IMR-90 (cell line): ENCODE data around the gene TMEM30A. TPM values are rescaled to one million over a fixed set of nuclear protein-coding genes. Genes with fewer than 3 reads are reported as not detected.

Experiments used
- ATAC-seq: fragments of 200-7000 bp; cut with Tn5 transposase; 2 replicates; pipeline ENCODE4 v1.9.1; 2020; ENCODE audit warnings: low read depth, mild to moderate bottlenecking, moderate library complexity
- BruUV-seq: library from RNA; stranded (reverse); fragments of 400-500 nt; replicated peaks from 2 replicates; lab custom pipeline; 2021; lab: Mats Ljungman, UMichigan
- CTCF ChIA-PET: fragments of 300-600 bp; formaldehyde crosslinking; extraction: SDS; loops from one replicate; lab custom pipeline; 2021; ENCODE audit warnings: antibody characterized with exemption; lab: Yijun Ruan, JAX
- POLR2A ChIA-PET: fragments of 300-600 bp; sonication (Branson Sonifier 250); formaldehyde crosslinking; loops from one replicate; lab custom pipeline; 2022; ENCODE audit warnings: antibody characterized with exemption; ENCODE audit not compliant: unreplicated experiment; lab: Charles Lee
- DNase-seq: peaks from one replicate; pipeline ENCODE4 v3.0.0; 2013
- H2AFZ ChIP-seq: replicated peaks from 2 replicates; pipeline ENCODE3; 2013; ENCODE audit warnings: low read length, mild to moderate bottlenecking; ENCODE audit not compliant: poor library complexity
- H2AK5ac ChIP-seq: 2 replicates; pipeline ENCODE4 v1.6.1; 2013; ENCODE audit warnings: low read depth, low read length, inconsistent platforms
- H2AK9ac ChIP-seq: replicated peaks from 2 replicates; pipeline ENCODE3; 2013; ENCODE audit warnings: mild to moderate bottlenecking, low read depth, low read length, moderate library complexity; ENCODE audit not compliant: poor library complexity
- H2BK120ac ChIP-seq: 2 replicates; pipeline ENCODE4 v1.6.1; 2013; ENCODE audit warnings: low read depth, low read length, inconsistent platforms
- H2BK15ac ChIP-seq: 3 replicates; pipeline ENCODE4 v1.6.1; 2013; ENCODE audit warnings: low read depth, low read length, inconsistent platforms
- H2BK20ac ChIP-seq: 2 replicates; pipeline ENCODE4 v1.6.1; 2013; ENCODE audit warnings: low read depth, mild to moderate bottlenecking, inconsistent platforms, low read length, moderate library complexity
- H2BK5ac ChIP-seq: 2 replicates; pipeline ENCODE4 v1.6.1; 2013; ENCODE audit warnings: mild to moderate bottlenecking, low read depth, low read length, inconsistent platforms; ENCODE audit not compliant: poor library complexity, severe bottlenecking
- H3K14ac ChIP-seq: replicated peaks from 2 replicates; pipeline ENCODE4 v1.6.1; 2013; ENCODE audit warnings: low read depth, low read length, inconsistent platforms
- H3K18ac ChIP-seq: 2 replicates; pipeline ENCODE4 v1.6.1; 2013; ENCODE audit warnings: low read depth, low read length, control low read depth
- H3K23ac ChIP-seq: 2 replicates; pipeline ENCODE4 v1.6.1; 2013; ENCODE audit warnings: low read depth, low read length, inconsistent platforms
- H3K27ac ChIP-seq: 2 replicates; pipeline ENCODE4 v1.5.1; 2013; ENCODE audit warnings: mild to moderate bottlenecking, control low read depth, low read length; ENCODE audit not compliant: insufficient read depth
- H3K27me3 ChIP-seq: 2 replicates; pipeline ENCODE4 v1.6.1; 2013; ENCODE audit warnings: low read length; ENCODE audit not compliant: control insufficient read depth, insufficient read depth
- H3K36me3 ChIP-seq: 2 replicates; pipeline ENCODE4 v1.6.1; 2013; ENCODE audit warnings: low read length, mixed read lengths; ENCODE audit not compliant: control insufficient read depth, insufficient read depth
- H3K4ac ChIP-seq: 2 replicates; pipeline ENCODE4 v1.6.1; 2013; ENCODE audit warnings: low read depth, low read length, inconsistent platforms
- H3K4me1 ChIP-seq: 2 replicates; pipeline ENCODE4 v1.6.1; 2013; ENCODE audit warnings: low read length, mixed read lengths; ENCODE audit not compliant: control insufficient read depth, insufficient read depth
- H3K4me2 ChIP-seq: 2 replicates; pipeline ENCODE4 v1.6.1; 2013; ENCODE audit warnings: low read depth, mild to moderate bottlenecking, control low read depth, low read length, moderate library complexity
- H3K4me3 ChIP-seq: 2 replicates; pipeline ENCODE4 v1.5.1; 2013; ENCODE audit warnings: low read depth, mild to moderate bottlenecking, control low read depth, low read length, moderate library complexity; ENCODE audit not compliant: insufficient read depth
- H3K56ac ChIP-seq: 2 replicates; pipeline ENCODE4 v1.6.1; 2013; ENCODE audit warnings: low read length, inconsistent platforms; ENCODE audit not compliant: insufficient read depth; ENCODE audit errors: extremely low read depth
- H3K79me1 ChIP-seq, 2 experiments: 2 replicates each; pipeline ENCODE4 v1.6.1; 2013; ENCODE audit warnings: low read length in 2 of 2, inconsistent platforms in 1 of 2, low read depth in 1 of 2
- H3K9ac ChIP-seq: 2 replicates; pipeline ENCODE4 v1.6.1; 2013; ENCODE audit warnings: low read depth, low read length, control low read depth
- H3K9me1 ChIP-seq: 2 replicates; pipeline ENCODE4 v1.6.1; 2013; ENCODE audit warnings: low read length, inconsistent platforms; ENCODE audit not compliant: insufficient read depth
- H3K9me3 ChIP-seq: 2 replicates; pipeline ENCODE4 v1.6.1; 2013; ENCODE audit warnings: low read length; ENCODE audit not compliant: control insufficient read depth, insufficient read depth
- H4K20me1 ChIP-seq: 2 replicates; pipeline ENCODE4 v1.6.1; 2013; ENCODE audit warnings: low read length, inconsistent platforms; ENCODE audit not compliant: insufficient read depth
- H4K5ac ChIP-seq: 2 replicates; pipeline ENCODE4 v1.6.1; 2013; ENCODE audit warnings: mild to moderate bottlenecking, low read depth, low read length, control low read depth
- H4K8ac ChIP-seq, 2 experiments: 2 replicates each; pipeline ENCODE4 v1.6.1; 2013; ENCODE audit warnings: low read depth in 2 of 2, low read length in 2 of 2, control low read depth in 1 of 2, inconsistent platforms in 1 of 2
- H4K91ac ChIP-seq: 2 replicates; pipeline ENCODE4 v1.6.1; 2013; ENCODE audit warnings: low read depth, low read length, inconsistent platforms; ENCODE audit not compliant: insufficient read depth
- BHLHE40 ChIP-seq: fragments of 150-350 bp; IDR thresholded peaks from 2 replicates; pipeline ENCODE4 v1.6.1; 2016; ENCODE audit warnings: mild to moderate bottlenecking, low read depth, low read length
- MXI1 ChIP-seq: IDR thresholded peaks from 2 replicates; pipeline ENCODE4 v1.6.1; 2012; ENCODE audit warnings: low read depth, mild to moderate bottlenecking, low read length, moderate library complexity, borderline replicate concordance
- POLR2A ChIP-seq: IDR thresholded peaks from 2 replicates; pipeline ENCODE4 v1.6.1; 2012; ENCODE audit warnings: mild to moderate bottlenecking, low read depth, low read length
- RCOR1 ChIP-seq: IDR thresholded peaks from 2 replicates; pipeline ENCODE4 v1.6.1; 2012; ENCODE audit warnings: mild to moderate bottlenecking, low read length, improper control_type of control experiment; ENCODE audit not compliant: insufficient replicate concordance
- USF2 ChIP-seq: fragments of 150-350 bp; IDR thresholded peaks from 2 replicates; pipeline ENCODE4 v1.6.1; 2017; ENCODE audit warnings: mild to moderate bottlenecking, antibody characterized with exemption, low read length, low read depth
- WGBS, 2 experiments: methylation state at CpG; one replicate each; pipeline versions ENCODE4 v1.1.5 to v1.1.7; 2013; ENCODE audit warnings: missing lambda C conversion rate in 2 of 2; ENCODE audit not compliant: insufficient read length in 1 of 2; ENCODE audit errors: extremely low coverage in 2 of 2; 5-methylcytosine and 5-hydroxymethylcytosine counted together
- dilution Hi-C: fragments of 300-500 bp; cut with HindIII; formaldehyde crosslinking; loops from one replicate; pipeline ENCODE4 v1.14.3; 2018; ENCODE audit warnings: low sequenced_read_pairs; ENCODE audit not compliant: unreplicated experiment
- in situ Hi-C: fragments of 300-500 bp; cut with MboI; formaldehyde crosslinking; loops from 3 replicates; pipeline ENCODE4 v1.14.3; 2019; ENCODE audit warnings: low sequenced_read_pairs, inconsistent platforms, mixed read lengths
- intact Hi-C: fragments of 100-400 bp; cut with micrococcal nuclease; formaldehyde crosslinking; loops from 2 replicates; pipeline ENCODE4 v1.10.0; 2022
- polyA plus RNA-seq, 3 experiments: library from polyadenylated mRNA; depleted of rRNA; stranded (reverse); fragments of >200 nt; gene quantifications; 2 replicates each; pipeline ENCODE4 v1.2.3, GENCODE V29; 2012; ENCODE audit warnings: low replicate concordance in 1 of 3
- total RNA-seq: library from RNA; depleted of rRNA; stranded (reverse); fragments of >200 nt; gene quantifications from 2 replicates; pipeline ENCODE4 v1.2.3, GENCODE V29; 2012

The TMEM30A gene
- total and polyA plus RNA-seq, 2 of the 4 experiments (the other 2 are of a cell fraction): 48.5 to 111 TPM

GRCh38 chr6:75272145-75272840, 12.3 kb downstream of the TMEM30A start (continued):
- TF ChIP-seq USF2 (no peak), POLR2A (no peak)

DNA sequence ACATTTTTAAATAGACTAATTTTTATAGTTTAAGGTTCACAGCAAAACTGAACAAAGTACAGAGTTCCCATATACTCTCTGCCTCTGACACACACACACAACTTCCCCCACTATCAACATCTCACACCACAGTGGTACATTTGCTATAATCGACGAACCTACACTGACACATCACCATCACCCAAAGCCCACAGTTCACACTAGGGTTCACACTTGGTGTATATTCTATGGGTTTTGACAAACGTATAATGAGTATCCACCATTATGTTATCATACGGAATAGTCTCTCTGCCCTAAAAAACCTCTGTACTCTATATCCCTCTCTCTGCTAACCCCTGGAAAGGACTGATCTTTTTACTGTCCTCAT, 15.6 kb downstream of the TMEM30A start:
- Histone ChIP-seq H3K79me1 (peaks cover 19 to 54% of the 10 kb centered on the region in 2 experiments), H2BK20ac (no peak overlapping the region), H3K23ac (peak overlapping the region; percentile 49; the same call in 1 of the 2 replicates), H2AK5ac (peak overlapping the region; percentile 85), H3K18ac (peak overlapping the region; percentile 84; the same call in 1 of the 2 replicates), H3K9me1 (peaks cover 9% of the 10 kb centered on the region), H3K9me3 (no peaks in the 10 kb centered on the region; the same call in 1 of the 2 replicates), H3K36me3 (peaks cover 18% of the 10 kb centered on the region), H2AFZ (no peak overlapping the region), H3K27ac (no peak overlapping the region), H2BK5ac (peak overlapping the region; percentile 75), H3K27me3 (no peaks in the 10 kb centered on the region), H2AK9ac (no peak overlapping the region), H4K20me1 (peaks cover 11% of the 10 kb centered on the region; the same call in 1 of the 2 replicates), H4K8ac (peak overlapping the region; percentile 11 to 67; a peak in 2 of 4 replicates), H3K4me3 (no peak overlapping the region), H3K56ac (no peak overlapping the region), H4K91ac (no peak overlapping the region), H2BK120ac (peak overlapping the region; percentile 16; the same call in 1 of the 2 replicates), H2BK15ac (no peak overlapping the region), H3K4me1 (peaks cover 17% of the 10 kb centered on the region), H3K4ac (peak overlapping the region; percentile 4; the same call in 1 of the 2 replicates), H3K14ac (peak overlapping the region; percentile 18; the same call in 1 of the 2 replicates), H4K5ac (no peak overlapping the region), H3K9ac (no peak overlapping the region), H3K4me2 (no peak overlapping the region)
- dilution Hi-C loops: no loop called here
- no peak for TF ChIP-seq BHLHE40
- no peak for TF ChIP-seq MXI1
- no peak for TF ChIP-seq RCOR1
- intact Hi-C loops: no loop called here
- WGBS, 2 experiments: 80% methylated on average over 1 of the region's 4 CpGs; no CpG with 5 or more reads in 1 of the 2 experiments
- POLR2A ChIA-PET: no interaction called here
- ATAC-seq (no peak), DNase-seq (no peak)
- in situ Hi-C loops: loop anchor here (10.0 kb wide), 1 partner anchor 266 kb away; no protein-coding TSS in a partner anchor
- BruUV-seq: no TSS peak
- CTCF ChIA-PET: interaction anchor here (1.0 kb wide), 1 partner anchor 259 kb away, joined by 3 read pairs; no protein-coding TSS in a partner anchor
